Measurements from ENCODE around the gene MPHOSPH10.
A peak's percentile ranks its signal among the peaks of the same experiment; 100 is the strongest.
"Not testable (repeated sequence)": the region's sequence is repeated elsewhere in the genome, so short reads cannot be mapped to it uniquely, and the experiment has no call there.

Gene MPHOSPH10

GRCh38 chr2:71130152-71130904, at the start of gene MPHOSPH10, which contains the start of gene MCEE:
TSS of gene MPHOSPH10 (plus strand) at chr2:71130634. CDS start at chr2:71130666, 32 bp downstream.
TSS of gene MCEE (minus strand) at chr2:71130229. CDS start at chr2:71130219, 10 bp downstream.
- peak; percentile 81 to 85 for DNase-seq (ENCODE audit: low read depth in 2 of 2)

GRCh38 chr2:71082402-71083252, 47.8 kb upstream of the MPHOSPH10 start:
- no peak for DNase-seq (ENCODE audit: low read depth in 2 of 2)

- not testable (repeated sequence) for DNase-seq (ENCODE audit: low read depth in 2 of 2)
Observed at GRCh38 chr2:71083297-71083696, 47.1 kb upstream of the MPHOSPH10 start.

- DNase-seq (ENCODE audit: low read depth in 2 of 2), result not testable (repeated sequence)
Observed at GRCh38 chr2:71083752-71084312, 46.6 kb upstream of the MPHOSPH10 start.

- not testable (repeated sequence) for DNase-seq (ENCODE audit: low read depth in 2 of 2)
Observed at GRCh38 chr2:71085325-71086003, 45.0 kb upstream of the MPHOSPH10 start.

GRCh38 chr2:71089475-71089874, 41.0 kb upstream of the MPHOSPH10 start:
- not testable (repeated sequence) for DNase-seq (ENCODE audit: low read depth in 2 of 2)

GRCh38 chr2:71091808-71092207, 38.6 kb upstream of the MPHOSPH10 start:
- DNase-seq (ENCODE audit: low read depth in 2 of 2), result not testable (repeated sequence)

GRCh38 chr2:71092491-71093260, 37.8 kb upstream of the MPHOSPH10 start:
- not testable (repeated sequence) for DNase-seq (ENCODE audit: low read depth in 2 of 2)

GRCh38 chr2:71100195-71100964, 30.1 kb upstream of the MPHOSPH10 start:
- peak; percentile 28 to 32 for DNase-seq (ENCODE audit: low read depth in 2 of 2)

GRCh38 chr2:71101656-71102055, 28.8 kb upstream of the MPHOSPH10 start:
- no peak for DNase-seq (ENCODE audit: low read depth in 2 of 2)

- DNase-seq (ENCODE audit: low read depth in 2 of 2), result no peak
Observed at GRCh38 chr2:71102981-71103681, 27.3 kb upstream of the MPHOSPH10 start.

- no peak for DNase-seq (ENCODE audit: low read depth in 2 of 2)
Observed at GRCh38 chr2:71103809-71104208, 26.6 kb upstream of the MPHOSPH10 start.

- DNase-seq (ENCODE audit: low read depth in 2 of 2), result not testable (repeated sequence)
Observed at GRCh38 chr2:71106463-71106862, 24.0 kb upstream of the MPHOSPH10 start.

GRCh38 chr2:71108091-71108490, 22.3 kb upstream of the MPHOSPH10 start:
- DNase-seq (ENCODE audit: low read depth in 2 of 2), result no peak

GRCh38 chr2:71113843-71114242, 16.6 kb upstream of the MPHOSPH10 start:
- no peak for DNase-seq (ENCODE audit: low read depth in 2 of 2)

GRCh38 chr2:71117063-71117462, 13.4 kb upstream of the MPHOSPH10 start:
- no peak for DNase-seq (ENCODE audit: low read depth in 2 of 2)

- no peak for DNase-seq (ENCODE audit: low read depth in 2 of 2)
Observed at GRCh38 chr2:71120195-71120594, 10.2 kb upstream of the MPHOSPH10 start.

GRCh38 chr2:71121479-71121878, 9.0 kb upstream of the MPHOSPH10 start:
- no peak for DNase-seq (ENCODE audit: low read depth in 2 of 2)
